DMS153 treated with DMSO at 0.1 percent for 48 hours (cell line): ENCODE results near the gene GH1.
"Not testable (repeated sequence)": the region's sequence is repeated elsewhere in the genome, so short reads cannot be mapped to it uniquely, and the experiment has no call there.

Experiments
- DNase-seq: peaks from one replicate; lab custom pipeline; 2025; ENCODE audit not compliant: unreplicated experiment; lab: John Stamatoyannopoulos, UW

Gene GH1

GRCh38 chr17:63898899-63899798 lies 19.5 kb downstream of the GH1 start:
- not testable (repeated sequence) for DNase-seq

- not testable (repeated sequence) for DNase-seq
Observed at GRCh38 chr17:63896524-63897354, 21.9 kb downstream of the GH1 start, which contains the start of gene CSH1. Gene CSH1, minus strand, starts transcription at chr17:63896574. Its CDS starts 63 bp downstream, at chr17:63896511.

GRCh38 chr17:63894821-63895220 lies 23.8 kb downstream of the GH1 start:
- not testable (repeated sequence) for DNase-seq

GRCh38 chr17:63894021-63894420 lies 24.6 kb downstream of the GH1 start:
- not testable (repeated sequence) for DNase-seq

- DNase-seq: not testable (repeated sequence)
Observed at GRCh38 chr17:63892316-63893037, 26.2 kb downstream of the GH1 start.

- peak; percentile 18 for DNase-seq
Observed at GRCh38 chr17:63889026-63889848, 29.4 kb downstream of the GH1 start.

GRCh38 chr17:63885119-63885518 lies 33.5 kb downstream of the GH1 start:
- not testable (repeated sequence) for DNase-seq

GRCh38 chr17:63882626-63883126 lies 36.0 kb downstream of the GH1 start:
- DNase-seq: not testable (repeated sequence)

- DNase-seq: peak; percentile 47
Observed at GRCh38 chr17:63881935-63882601, 36.6 kb downstream of the GH1 start, which contains the start of gene GH2. Gene GH2, minus strand, starts transcription at chr17:63881944. Its CDS starts 143 bp downstream, at chr17:63881801.

GRCh38 chr17:63881337-63881736 lies 37.3 kb downstream of the GH1 start:
- DNase-seq: not testable (repeated sequence)

GRCh38 chr17:63880706-63881105 lies 37.9 kb downstream of the GH1 start:
- no peak for DNase-seq

- not testable (repeated sequence) for DNase-seq
Observed at GRCh38 chr17:63878413-63878812, 40.2 kb downstream of the GH1 start.

GRCh38 chr17:63874693-63875092 lies 43.9 kb downstream of the GH1 start:
- DNase-seq: not testable (repeated sequence)

GRCh38 chr17:63874061-63874626 lies 44.5 kb downstream of the GH1 start:
- not testable (repeated sequence) for DNase-seq

GRCh38 chr17:63873577-63873976 lies 45.1 kb downstream of the GH1 start, which contains the start of gene CSH2:
Gene CSH2, minus strand, starts transcription at chr17:63873677. Its CDS starts 63 bp downstream, at chr17:63873614.
- not testable (repeated sequence) for DNase-seq

- not testable (repeated sequence) for DNase-seq
Observed at GRCh38 chr17:63871646-63872365, 46.8 kb downstream of the GH1 start.

GRCh38 chr17:63870292-63870665 lies 48.4 kb downstream of the GH1 start:
- not testable (repeated sequence) for DNase-seq
